Neural cell (in vitro differentiated cells): ENCODE measurements around the gene MYCBP2.

Experiments used
- CTCF ChIP-seq: fragments of 450-650 bp; IDR thresholded peaks from 2 replicates; pipeline ENCODE4 v1.5.1; 2014; ENCODE audit warnings: antibody characterized with exemption, mild to moderate bottlenecking, moderate library complexity; ENCODE audit not compliant: poor library complexity, severe bottlenecking
- EP300 ChIP-seq: fragments of 450-650 bp; conservative IDR thresholded peaks from 2 replicates; pipeline ENCODE4 v1.6.1; 2014; ENCODE audit warnings: antibody characterized with exemption, mild to moderate bottlenecking, moderate library complexity; ENCODE audit not compliant: poor library complexity, severe bottlenecking
- EZH2 ChIP-seq: fragments of 200-600, 300-800 bp; shearing (Covaris generic), sonication (generic); IDR thresholded peaks from 2 replicates; pipeline ENCODE4 v1.6.1; 2014; ENCODE audit warnings: antibody characterized with exemption, low read length, borderline replicate concordance, mild to moderate bottlenecking; ENCODE audit not compliant: insufficient read depth, poor library complexity, severe bottlenecking
- MXI1 ChIP-seq: fragments of 450-650 bp; conservative IDR thresholded peaks from 2 replicates; pipeline ENCODE4 v1.6.1; 2014; ENCODE audit warnings: antibody characterized with exemption, mild to moderate bottlenecking; ENCODE audit not compliant: poor library complexity, severe bottlenecking
- POLR2AphosphoS5 ChIP-seq: IDR thresholded peaks from 2 replicates; pipeline ENCODE4 v1.6.1; 2012
- RAD21 ChIP-seq: fragments of 450-650 bp; conservative IDR thresholded peaks from 2 replicates; pipeline ENCODE4 v1.6.1; 2014; ENCODE audit warnings: antibody characterized with exemption, mild to moderate bottlenecking, moderate library complexity
- REST ChIP-seq: IDR thresholded peaks from 2 replicates; pipeline ENCODE4 v1.6.1; 2012; ENCODE audit warnings: borderline replicate concordance
- SMC3 ChIP-seq: fragments of 450-650 bp; conservative IDR thresholded peaks from 2 replicates; pipeline ENCODE4 v1.6.1; 2014; ENCODE audit warnings: antibody characterized with exemption, mild to moderate bottlenecking, moderate library complexity; ENCODE audit not compliant: poor library complexity
- TAF1 ChIP-seq: IDR thresholded peaks from 2 replicates; pipeline ENCODE4 v1.6.1; 2012; ENCODE audit warnings: low read depth

- TF ChIP-seq CTCF (no peak), EZH2 (no peak), EP300 (no peak), POLR2AphosphoS5 (no peak), SMC3 (no peak), TAF1 (no peak), RAD21 (no peak), REST (no peak), MXI1 (no peak)
Observed at GRCh38 chr13:77318741-77319140, 8.2 kb downstream of the MYCBP2 start.
